GM18499 (cell line): Measurements from ENCODE around the gene TDRD5.

Experiments used
- ATAC-seq: cut with Tn5 transposase; IDR thresholded peaks from one replicate; pipeline ENCODE4 v1.9.1; 2021; ENCODE audit warnings: moderate number of reproducible peaks; ENCODE audit not compliant: insufficient read depth, unreplicated experiment

Gene TDRD5, protein sequence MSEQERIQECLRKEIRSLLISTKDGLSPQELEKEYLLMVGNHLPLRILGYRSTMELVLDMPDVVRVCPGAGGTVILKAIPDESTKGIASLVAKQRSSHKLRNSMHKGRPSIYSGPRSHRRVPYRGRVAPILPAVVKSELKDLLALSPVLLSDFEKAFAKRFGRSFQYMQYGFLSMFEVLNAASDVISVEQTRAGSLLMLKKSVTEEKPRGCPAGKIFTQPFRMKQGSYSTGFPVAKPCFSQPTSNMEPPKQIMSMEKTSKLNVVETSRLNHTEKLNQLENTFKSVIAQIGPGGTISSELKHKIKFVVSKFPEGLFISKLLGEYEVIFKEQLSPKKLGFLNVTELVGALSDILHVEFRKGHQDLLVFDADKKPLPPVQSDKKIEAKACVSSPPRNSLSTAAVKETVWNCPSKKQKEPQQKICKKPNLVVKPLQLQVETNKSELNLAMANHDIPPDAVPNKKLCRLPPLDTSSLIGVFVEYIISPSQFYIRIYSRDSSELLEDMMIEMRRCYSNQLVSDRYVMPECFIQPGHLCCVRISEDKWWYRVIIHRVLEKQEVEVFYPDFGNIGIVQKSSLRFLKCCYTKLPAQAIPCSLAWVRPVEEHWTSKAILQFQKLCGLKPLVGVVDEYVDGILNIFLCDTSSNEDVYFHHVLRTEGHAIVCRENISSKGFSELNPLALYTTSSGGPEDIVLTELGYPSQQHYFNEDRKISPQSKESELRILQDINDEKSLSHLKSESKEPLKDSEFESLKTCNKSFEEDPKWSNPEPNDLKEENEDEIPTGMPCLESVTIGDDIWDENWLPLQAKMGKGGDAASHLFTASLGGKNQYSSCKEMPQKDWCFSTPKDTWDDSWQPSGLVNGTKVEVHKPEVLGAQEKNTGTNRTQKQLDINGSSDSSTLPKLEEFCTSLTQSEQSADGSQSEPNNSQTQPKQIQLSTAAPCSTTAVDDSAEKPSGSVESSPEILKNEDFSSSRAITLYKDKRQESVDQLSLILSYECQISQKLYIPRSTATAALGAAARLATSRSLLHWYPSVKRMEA

GRCh38 chr1:179591592-179592580 is at the start of gene TDRD5:
TDRD5 (plus strand) TSS chr1:179591832; CDS start chr1:179592616, 784 bp downstream.
- no peak for ATAC-seq

DNA sequence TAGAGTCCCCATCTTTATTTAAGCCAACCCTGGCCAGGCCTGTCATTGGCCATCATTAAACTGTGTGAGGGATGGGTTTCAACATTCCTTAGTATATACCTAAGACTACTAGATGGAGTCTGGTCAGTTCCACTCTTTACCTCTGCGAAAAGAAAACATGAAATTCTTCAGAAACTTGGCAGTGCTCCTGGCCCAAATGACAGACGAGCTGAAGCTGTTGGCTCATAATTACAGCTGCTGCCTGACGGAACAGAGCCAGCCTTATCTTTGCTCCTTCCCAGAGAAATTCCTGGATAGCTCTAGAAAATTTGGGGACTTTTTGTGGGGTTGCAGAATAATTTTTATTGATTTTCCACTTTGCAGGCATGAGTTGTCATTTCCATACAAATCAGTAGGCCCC is 46.3 kb upstream of the TDRD5 start:
- ATAC-seq, result no peak

- ATAC-seq, result no peak
Observed at GRCh38 chr1:179547021-179547535, 44.6 kb upstream of the TDRD5 start.

GRCh38 chr1:179548666-179549367 is 42.8 kb upstream of the TDRD5 start:
- no peak for ATAC-seq

DNA sequence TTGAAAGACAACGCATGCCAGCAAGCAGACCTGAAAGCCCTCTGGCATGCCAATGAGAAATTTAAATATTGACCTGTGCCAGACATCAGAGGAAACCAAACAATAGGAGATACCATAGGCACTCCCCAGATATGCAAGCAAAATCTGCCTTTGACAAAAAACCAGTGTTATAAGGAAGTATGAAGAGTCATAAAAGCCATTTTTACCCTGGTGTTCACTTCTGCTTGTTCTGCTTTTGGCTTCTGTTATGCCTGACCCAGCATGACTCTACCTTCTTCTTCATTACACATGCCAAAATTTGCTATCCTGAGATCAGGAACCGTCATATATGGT is 42.3 kb upstream of the TDRD5 start:
- ATAC-seq, result no peak

- ATAC-seq, result peak; percentile 68
Observed at GRCh38 chr1:179550746-179551682, 40.6 kb upstream of the TDRD5 start.

- no peak for ATAC-seq
Observed at GRCh38 chr1:179554427-179554826, 37.2 kb upstream of the TDRD5 start.

GRCh38 chr1:179558078-179558477 is 33.6 kb upstream of the TDRD5 start:
- ATAC-seq, result no peak

GRCh38 chr1:179575497-179576314 is 15.9 kb upstream of the TDRD5 start, which contains the start of gene NPHS2:
NPHS2 (minus strand) TSS chr1:179575948; CDS start chr1:179575864, 84 bp downstream.
- no peak for ATAC-seq

- ATAC-seq, result no peak
Observed at GRCh38 chr1:179576509-179576908, 15.1 kb upstream of the TDRD5 start.

- no peak for ATAC-seq
Observed at GRCh38 chr1:179583771-179584320, 7.8 kb upstream of the TDRD5 start.

DNA sequence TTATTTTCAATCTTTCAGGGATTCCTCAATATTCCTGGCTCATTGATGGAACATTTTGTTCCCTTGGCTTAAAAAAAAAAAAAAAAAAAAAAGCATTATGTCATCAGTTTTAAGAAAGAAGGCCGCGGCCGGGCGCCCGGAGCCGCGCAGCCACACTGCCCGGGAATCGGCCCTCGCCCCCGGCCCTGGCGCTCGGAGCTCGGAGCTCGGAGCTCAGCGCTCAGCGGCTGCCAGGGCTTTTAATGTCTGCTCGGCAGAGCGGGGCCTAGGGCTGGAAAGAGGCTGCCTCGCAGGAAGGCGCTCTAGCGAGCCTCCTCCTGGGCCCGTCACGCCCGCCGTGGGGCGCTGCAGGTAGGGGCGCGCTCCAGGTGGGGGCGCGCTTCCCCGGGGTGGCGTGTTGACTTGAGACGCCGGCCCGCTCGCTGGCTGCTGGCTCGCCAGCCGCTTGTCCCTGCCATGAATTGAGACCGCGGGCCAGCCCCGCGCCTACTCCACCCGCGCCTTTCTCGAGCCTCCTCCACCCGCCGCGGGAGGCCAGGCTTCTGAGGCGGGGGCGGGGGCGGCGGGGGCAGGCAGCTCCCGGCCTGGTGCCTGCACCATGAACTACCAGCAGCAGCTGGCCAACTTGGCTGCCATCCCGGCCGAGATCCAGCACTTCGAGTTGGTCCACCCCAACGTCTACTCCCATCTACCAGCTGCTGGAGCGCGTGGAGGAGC is 5.4 kb upstream of the TDRD5 start:
- no peak for ATAC-seq

- ATAC-seq, result no peak
Observed at GRCh38 chr1:179587336-179587735, 4.3 kb upstream of the TDRD5 start.

DNA sequence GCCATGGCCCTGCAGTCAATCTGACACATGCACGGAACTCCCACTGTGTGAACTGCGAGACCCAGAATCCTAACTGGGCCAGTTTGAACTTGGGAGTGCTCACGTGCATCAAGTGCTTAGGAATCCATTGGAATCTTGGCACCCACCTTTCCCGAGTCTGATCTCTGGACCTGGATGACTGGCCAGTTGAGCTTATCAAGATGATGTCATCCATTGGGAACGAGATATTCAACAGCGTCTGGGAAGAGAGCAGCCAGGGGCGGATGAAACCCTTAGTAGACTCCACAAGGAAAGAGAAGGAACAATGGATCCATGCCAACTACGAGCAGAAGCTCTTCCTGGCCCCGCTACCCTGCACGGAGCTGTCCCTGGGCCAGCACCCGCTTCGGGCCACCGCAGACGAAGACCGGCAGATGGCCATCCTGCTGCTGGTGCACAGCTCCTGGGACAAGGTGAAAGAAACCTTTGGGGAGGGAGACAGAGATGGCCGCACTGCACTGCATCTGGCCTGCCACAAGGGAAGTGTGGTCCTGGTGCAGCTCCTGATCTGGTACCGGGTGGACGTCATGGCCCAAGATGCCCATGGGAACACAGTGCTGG is 3.1 kb upstream of the TDRD5 start:
- ATAC-seq, result no peak

DNA sequence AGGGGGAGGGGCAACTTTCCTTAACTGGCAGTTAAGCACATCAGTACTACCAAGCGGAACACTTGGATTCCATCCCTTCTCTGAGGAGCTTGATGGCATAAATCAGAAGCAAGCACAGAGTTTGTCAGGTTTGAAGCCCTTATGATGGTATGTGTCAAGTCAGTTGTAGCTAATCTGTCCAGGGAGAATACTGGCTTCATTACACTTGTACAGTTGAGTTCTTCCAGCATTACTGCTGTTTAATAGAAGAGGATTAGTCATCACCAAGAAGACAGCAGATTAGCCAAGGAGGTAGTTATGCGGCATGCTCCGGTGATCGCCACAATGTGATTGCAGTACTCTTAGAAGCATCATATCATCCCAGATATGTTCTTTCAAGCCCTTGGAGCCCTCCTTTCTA is 2.1 kb upstream of the TDRD5 start:
- ATAC-seq, result no peak

- no peak for ATAC-seq
Observed at GRCh38 chr1:179590671-179591070, 961 bp upstream of the TDRD5 start.
